Cerebellar cortex (tissue), 1 donor: ENCODE results near the gene FSD1L.

Experiments
- DNase-seq: peaks from one replicate; pipeline ENCODE4 v3.0.0-alpha.2; 2015; ENCODE audit warnings: low spot score

FSD1L gene

DNA sequence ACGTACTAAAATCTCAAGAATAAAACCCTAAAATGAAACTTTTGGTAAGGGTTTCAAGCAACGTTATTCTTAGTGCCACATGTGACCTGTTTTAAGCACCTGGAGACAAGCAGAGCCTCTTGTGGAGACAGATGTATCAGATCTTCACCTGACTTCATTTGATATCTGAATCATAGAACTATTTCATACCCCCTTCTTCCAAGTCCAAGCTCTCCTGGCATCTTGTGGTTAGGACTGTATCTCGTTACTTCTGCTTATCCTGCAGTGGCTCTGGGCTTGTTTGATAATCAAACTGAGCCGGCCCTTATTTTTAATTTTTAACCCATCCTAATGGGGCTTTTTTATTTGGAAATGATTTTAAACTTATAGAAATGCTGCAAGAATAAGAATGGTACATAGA is 11.1 kb upstream of the FSD1L start:
- no peak for DNase-seq

- DNase-seq: no peak
Measured at GRCh38 chr9:105437704-105438103, 10.1 kb upstream of the FSD1L start.

GRCh38 chr9:105438141-105438806 is 9.6 kb upstream of the FSD1L start:
- no peak for DNase-seq

DNA sequence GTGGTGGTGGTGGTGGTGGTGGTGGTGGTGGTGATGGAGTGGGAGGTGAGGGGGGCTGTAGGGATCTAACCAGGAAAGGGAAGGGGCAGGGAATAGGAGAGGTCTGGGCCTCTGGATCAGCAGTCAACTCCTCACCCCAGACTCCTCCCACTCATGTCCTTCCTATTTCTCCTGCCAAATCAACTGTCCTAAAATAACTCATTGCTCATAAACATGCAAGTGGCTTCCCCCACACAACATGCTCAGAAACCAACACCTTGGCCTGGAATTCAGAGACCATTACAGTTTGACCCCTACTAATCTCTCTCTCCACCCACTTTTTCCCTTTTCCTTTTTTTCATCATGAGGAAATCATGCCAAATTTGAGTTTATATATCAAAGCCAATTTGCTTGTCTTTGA is 8.4 kb upstream of the FSD1L start:
- DNase-seq: no peak

DNA sequence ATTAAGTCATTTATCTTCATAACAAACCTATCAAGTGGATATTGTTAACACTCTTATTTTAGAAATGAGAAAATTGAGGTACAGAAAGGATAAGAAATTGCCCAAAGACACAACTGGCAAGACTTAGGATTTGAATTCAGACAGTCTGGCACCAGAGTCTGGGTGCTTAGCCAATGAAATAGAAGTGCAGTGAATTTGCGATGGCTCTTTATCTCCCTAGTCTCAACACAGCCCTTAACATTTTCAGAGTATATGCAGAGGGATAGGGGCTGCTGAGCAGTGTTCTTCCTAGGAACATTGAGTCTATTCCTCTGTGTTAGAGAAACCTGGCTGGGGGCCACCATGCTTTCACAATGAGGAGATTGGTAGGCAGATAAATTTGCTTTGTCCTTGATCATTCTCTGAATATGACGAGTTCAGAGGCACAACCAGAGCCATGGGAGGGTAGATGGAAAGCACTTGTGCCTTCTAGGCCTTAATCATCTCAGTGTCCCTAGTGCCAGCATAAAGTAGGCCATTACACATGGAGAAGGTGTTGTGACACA is 6.1 kb upstream of the FSD1L start:
- no peak for DNase-seq

- DNase-seq: no peak
Measured at GRCh38 chr9:105443121-105443520, 4.7 kb upstream of the FSD1L start.

DNA sequence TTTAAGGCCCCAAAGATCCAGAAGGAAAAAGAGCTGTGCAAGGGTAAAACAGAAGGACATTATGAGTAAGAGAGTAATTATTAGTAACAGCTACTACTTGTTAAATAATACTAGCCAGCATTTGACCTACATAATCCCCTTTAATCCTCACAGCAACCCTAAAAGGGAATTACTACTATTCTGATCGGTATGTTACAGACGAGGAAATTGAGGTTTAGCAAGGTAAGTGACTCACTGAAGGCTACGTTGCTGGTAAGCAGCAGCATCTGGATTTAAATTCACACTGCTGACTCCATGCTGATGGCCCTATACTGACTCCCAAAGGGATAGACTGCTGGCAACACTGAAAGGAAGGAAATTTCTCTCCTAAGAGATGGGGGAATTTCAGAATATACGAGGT is 3.7 kb upstream of the FSD1L start:
- no peak for DNase-seq

DNA sequence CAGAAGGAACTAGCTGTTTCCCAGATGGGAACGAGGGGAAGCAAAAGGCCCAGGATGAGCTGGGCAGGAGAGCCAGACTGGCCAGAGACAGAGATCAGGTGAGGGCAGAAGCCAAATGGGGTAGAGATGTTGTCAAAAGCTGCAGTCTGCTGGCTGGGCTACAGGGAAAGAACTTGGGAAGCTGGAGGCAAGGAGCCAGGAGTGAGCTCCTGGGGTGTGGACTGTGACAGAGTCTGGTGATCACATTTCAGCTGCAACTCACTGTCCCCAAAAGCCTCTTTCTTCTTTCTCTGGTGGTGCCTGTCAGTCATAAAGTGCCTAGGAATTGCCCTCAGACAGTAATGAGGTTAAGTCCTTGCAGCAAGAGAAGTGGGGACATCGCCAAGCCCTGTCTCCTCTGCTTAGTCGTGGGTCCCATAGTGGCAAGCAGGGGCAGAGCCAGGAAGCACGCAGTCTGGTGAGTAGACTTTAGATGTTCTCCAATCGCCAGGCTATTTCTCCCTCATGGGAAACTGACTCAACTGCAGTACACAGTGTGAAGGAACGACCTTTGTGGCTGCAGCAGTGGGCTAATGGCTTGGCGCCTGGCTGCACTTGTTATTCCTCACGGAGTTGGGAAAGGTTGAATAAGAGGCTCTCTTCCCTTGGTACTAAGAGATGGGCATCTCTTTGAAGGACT is 2.5 kb upstream of the FSD1L start:
- DNase-seq: no peak

DNA sequence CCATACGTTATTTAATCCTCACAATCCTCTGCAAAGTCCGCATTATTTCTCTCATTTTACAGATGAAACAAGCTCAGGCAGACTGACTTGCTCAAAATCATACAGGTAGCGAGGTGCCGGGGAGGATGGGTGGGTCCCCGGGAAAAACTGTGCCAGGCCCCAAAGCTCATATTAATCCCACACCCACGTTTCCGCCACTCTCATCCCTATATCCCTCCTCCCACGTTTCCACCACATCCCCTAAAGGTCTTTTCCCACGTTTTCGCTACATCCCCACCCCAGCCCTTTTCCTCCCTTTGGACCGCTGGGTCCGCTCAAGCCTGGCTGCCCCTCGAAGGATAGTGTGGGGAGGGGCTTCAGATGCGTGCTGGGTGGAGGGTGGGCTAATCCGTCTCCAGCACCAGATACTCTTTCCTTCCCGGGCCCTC is 434 bp upstream of the FSD1L start:
- peak; percentile 25 for DNase-seq

GRCh38 chr9:105449081-105449480 is 1.2 kb downstream of the FSD1L start:
- no peak for DNase-seq

DNA sequence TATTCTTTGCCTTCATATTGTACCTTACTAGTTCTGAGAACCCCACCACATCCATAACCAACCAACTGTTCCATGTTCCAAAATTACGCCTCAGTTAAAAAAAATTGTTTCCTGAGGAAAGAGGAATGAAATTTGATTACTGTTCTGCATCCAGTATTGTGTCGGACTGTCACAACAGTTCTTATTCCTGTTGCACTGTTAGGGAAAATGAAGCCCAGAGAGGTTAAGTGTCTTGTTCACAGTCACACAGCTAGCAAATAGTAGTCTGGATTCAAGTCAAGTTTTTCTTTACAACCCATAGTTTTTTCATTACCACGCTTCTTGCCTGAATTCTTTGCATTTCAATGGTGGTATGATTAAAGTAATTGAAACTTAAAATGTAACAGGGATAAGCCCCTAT is 4.4 kb downstream of the FSD1L start:
- DNase-seq: no peak

DNA sequence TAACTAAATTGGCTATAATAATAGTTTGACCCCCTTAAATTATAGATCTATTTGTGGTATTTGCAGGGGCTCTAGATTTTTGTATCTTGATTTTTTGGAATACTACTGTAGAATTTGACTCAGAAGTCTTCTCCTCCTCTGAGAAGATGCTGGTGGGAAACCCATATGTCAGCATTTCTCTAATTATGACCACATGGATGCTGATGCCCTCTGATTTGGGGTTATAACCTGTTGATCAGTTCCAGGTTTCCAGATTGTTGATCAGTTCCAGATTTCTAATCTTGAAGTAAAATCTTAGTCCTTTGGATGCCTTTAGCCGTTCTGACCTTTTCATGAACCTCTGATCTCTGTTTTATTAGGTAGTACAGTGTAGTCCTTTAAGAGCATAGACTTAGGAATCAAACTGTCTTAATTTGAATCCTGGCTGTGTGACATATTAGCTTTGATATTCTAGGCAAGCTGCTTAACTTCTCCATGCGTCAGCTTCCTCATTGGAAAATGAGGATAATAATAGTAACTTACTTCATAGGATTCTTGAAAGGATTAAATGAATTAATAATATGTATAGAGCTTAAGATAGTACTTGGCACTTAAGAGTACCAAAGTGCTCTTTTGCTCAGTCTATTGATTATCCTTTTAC is 8.1 kb downstream of the FSD1L start:
- DNase-seq: no peak

DNA sequence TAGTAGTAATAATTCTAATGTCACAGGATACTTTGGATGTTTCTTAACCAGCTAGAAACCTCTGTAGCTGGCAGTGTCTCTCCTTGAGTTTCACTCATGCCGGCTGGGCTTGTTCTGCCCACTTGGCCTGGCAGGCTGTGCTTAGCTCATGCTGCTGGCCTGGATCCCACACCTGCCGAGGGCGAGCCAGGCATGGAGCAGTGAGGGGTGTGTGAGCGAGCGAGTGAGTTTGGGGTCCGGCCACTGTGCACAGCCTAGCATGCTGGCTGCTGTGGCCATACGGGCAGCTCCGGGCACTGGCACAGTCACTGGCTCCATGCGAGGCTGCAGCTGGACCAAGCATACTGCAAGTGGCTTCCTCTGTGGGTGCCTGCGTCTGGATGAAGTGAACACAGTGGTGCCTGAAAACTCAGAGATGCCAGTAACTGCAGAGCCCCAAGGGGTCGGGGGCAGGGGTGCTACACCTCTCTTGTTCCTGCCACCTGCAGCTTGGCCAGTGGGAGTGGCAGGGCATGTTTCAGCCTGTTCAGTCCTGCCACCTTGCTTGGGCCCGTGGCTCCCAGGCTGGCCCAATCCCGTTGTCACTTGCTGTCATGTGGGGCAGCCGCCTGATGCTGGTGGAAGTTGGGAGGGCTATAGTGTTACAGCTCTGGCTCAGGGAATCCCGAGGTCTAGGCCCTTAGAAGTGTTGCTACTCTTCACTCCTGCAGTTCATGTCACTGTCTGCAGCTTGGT is 9.9 kb downstream of the FSD1L start:
- peak; percentile 54 for DNase-seq

- no peak for DNase-seq
Measured at GRCh38 chr9:105458404-105458803, 10.6 kb downstream of the FSD1L start.

GRCh38 chr9:105459336-105459735 is 11.5 kb downstream of the FSD1L start:
- no peak for DNase-seq

- no peak for DNase-seq
Measured at GRCh38 chr9:105466898-105467455, 19.1 kb downstream of the FSD1L start.

DNA sequence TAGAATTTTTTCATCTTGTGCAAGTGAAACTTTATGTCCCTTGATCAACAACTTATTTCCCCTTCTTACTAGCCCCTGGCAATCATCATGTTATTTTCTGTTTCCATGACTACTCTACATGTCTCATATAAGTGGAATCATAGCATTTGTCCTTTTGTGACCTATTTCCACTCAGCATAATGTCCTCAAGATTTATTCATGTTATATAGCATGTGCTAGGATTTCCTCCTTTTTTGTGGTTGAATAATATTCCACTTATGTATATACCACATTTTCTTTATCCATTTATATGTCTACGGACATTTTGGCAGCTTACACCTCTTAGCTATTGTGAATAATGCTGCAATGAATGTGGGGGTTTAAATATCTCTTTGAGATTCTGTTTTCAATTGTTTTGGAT is 21.0 kb downstream of the FSD1L start:
- DNase-seq: no peak

- no peak for DNase-seq
Measured at GRCh38 chr9:105473221-105473620, 25.4 kb downstream of the FSD1L start.

DNA sequence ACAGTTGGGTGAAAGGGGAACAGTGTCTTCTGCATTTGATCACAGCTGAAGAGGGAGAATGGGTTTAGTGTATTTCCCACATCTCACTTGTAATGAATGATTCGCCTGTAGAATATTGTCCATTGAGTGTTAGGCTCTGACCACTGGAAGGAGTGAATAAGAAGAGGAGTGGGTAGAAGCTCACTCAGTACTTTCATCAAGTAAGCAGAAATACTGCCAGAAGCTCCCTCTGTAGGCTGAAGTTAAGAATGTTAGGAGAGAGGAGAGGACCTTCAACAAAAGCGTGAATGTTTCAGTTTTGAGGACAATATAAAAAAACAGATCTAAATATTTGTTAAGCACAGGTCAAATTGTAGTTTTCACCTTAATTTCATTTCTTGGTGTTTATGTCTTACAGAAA is 27.5 kb downstream of the FSD1L start:
- peak; percentile 53 for DNase-seq

- DNase-seq: no peak
Measured at GRCh38 chr9:105479846-105480245, 32.0 kb downstream of the FSD1L start.

DNA sequence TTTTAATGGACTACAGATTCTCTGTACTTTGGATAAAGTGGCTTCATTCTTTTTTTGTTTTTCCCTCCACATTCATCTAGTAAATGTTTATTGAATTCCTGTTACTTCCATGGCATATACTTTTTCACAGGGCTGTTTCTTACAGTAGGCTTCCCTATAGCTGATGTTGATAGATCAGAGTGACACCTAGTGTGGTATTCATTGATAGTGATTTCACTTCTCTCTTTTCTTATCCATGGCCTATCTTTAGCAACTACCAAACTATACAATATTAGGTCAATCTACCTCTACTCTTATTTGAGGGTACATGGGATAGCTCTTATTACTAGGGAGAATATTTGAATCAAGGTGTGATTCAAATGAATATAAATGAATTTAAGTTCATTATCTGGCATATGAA is 35.8 kb downstream of the FSD1L start:
- no peak for DNase-seq

DNA sequence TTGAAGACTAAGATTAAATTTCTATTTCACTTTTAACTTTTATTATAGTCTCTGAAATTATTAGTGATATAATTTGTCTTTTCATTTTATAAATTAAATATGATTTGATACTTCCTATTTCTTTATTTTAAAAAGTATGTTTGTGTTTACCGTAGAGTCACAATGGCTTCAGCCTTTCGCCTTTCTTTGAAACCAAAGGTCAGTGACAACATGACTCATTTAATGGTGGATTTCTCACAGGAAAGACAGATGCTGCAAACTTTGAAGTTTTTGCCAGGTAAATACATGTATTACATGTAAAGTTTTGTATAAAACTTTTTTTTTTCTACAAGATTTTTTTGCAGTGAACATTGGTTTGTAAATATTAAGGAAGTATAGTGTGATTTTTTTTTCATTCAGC is 36.4 kb downstream of the FSD1L start:
- DNase-seq: no peak
